ENCODE data around the gene CHRM4. TPM values are rescaled to one million over a fixed set of nuclear protein-coding genes. Genes with fewer than 3 reads are reported as not detected.

The CHRM4 gene
- total RNA-seq, 1 donor from 2014 or later, result 0.27 TPM

- no peaks in the 10 kb centered on the region for H3K36me3 Mint-ChIP-seq (ENCODE audit: low read depth, unreplicated experiment)
- H3K79me2 ChIP-seq (ENCODE audit: insufficient read depth, low read length), result no peaks in the 10 kb centered on the region
Measured at GRCh38 chr11:46334211-46334610, 57.4 kb downstream of the CHRM4 start.

More at GRCh38 chr11:46334211-46334610, 57.4 kb downstream of the CHRM4 start:
- H3K4me1 Mint-ChIP-seq (ENCODE audit: low read depth, unreplicated experiment), result peaks cover 34% of the 10 kb centered on the region
- Histone ChIP-seq H3K4me3 (ENCODE audit: insufficient read depth, low read depth, low read length) (no peak overlapping the region), H3K27ac (ENCODE audit: low read depth, low read length) (no peak overlapping the region), H3K36me3 (ENCODE audit: insufficient read depth, low read length) (no peaks in the 10 kb centered on the region), H3K9me3 (ENCODE audit: insufficient read depth, low read depth, low read length) (no peaks in the 10 kb centered on the region), H3K4me1 (ENCODE audit: insufficient read depth, low read length) (peaks cover 15% of the 10 kb centered on the region), H3K9ac (ENCODE audit: low read length) (no peak overlapping the region), H3K27me3 (ENCODE audit: insufficient read depth, low read length) (peaks cover 45% of the 10 kb centered on the region), H2AFZ (ENCODE audit: low read depth, low read length) (no peak overlapping the region), H3K4me2 (ENCODE audit: low read length) (no peak overlapping the region), H4K20me1 (ENCODE audit: insufficient read depth, low read length) (no peaks in the 10 kb centered on the region)
- H3K27me3 Mint-ChIP-seq (ENCODE audit: low read depth, unreplicated experiment), result peaks cover 25% of the 10 kb centered on the region
- TF ChIP-seq CTCF (IDR thresholded peaks at IDR 0.05; ENCODE audit: insufficient read depth, low read depth, low read length), result no peak
- TF ChIP-seq EZH2 (IDR thresholded peaks at IDR 0.05; ENCODE audit: insufficient read depth, low read length), result no peak
- peaks cover 2% of the 10 kb centered on the region for H3K9me3 Mint-ChIP-seq (ENCODE audit: unreplicated experiment)
- H3K4me3 Mint-ChIP-seq (ENCODE audit: unreplicated experiment), result no peak overlapping the region
- DNase-seq (ENCODE audit: low read depth) (no peak), FAIRE-seq (no peak)
- no peak overlapping the region for H3K27ac Mint-ChIP-seq (ENCODE audit: unreplicated experiment)

Small RNAs within 50 kb of the gene (microRNA-seq; reads per million reads assigned to microRNA genes)
- 0.82 reads per million for gene MIR4688

Other genes starting within 250 kb of the CHRM4 start
- gene CREB3L1, start 114.1 kb downstream of the CHRM4 start, total RNA-seq, result 324 and 399 TPM in 2 replicates
- gene DGKZ, start 44.3 kb downstream of the CHRM4 start, total RNA-seq, result 53.8 and 59.3 TPM in 2 replicates
- gene MDK, start 10.1 kb downstream of the CHRM4 start, total RNA-seq, result 277 and 325 TPM in 2 replicates
- gene AMBRA1, start 202.2 kb upstream of the CHRM4 start, total RNA-seq, result 29.0 and 29.4 TPM in 2 replicates
- gene HARBI1, start 225.5 kb upstream of the CHRM4 start, total RNA-seq, result 7.9 and 8.1 TPM in 2 replicates
- gene ATG13, start 225.8 kb upstream of the CHRM4 start, total RNA-seq, result 116 and 117 TPM in 2 replicates